HL-60 (cell line): ENCODE measurements around the gene RAB31.

Experiments used
- CTCF ChIP-seq: IDR thresholded peaks from one replicate; pipeline ENCODE4 v1.5.1; 2011; ENCODE audit warnings: low read length, control low read depth, inconsistent platforms; ENCODE audit not compliant: insufficient read depth
- GABPA ChIP-seq: IDR thresholded peaks from 2 replicates; pipeline ENCODE4 v1.6.1; 2012; ENCODE audit warnings: low read depth
- POLR2AphosphoS5 ChIP-seq: IDR thresholded peaks from 2 replicates; pipeline ENCODE4 v1.6.1; 2012; ENCODE audit warnings: low read depth

- TF ChIP-seq CTCF (no peak), POLR2AphosphoS5 (no peak), GABPA (no peak)
These were observed 78.5 kb downstream of the RAB31 start for GRCh38 chr18:9786631-9787030.
